Measurements from ENCODE around the gene HOXD11.
A peak's percentile ranks its signal among the peaks of the same experiment; 100 is the strongest.

The HOXD11 gene

GRCh38 chr2:176157499-176158185, 50.6 kb downstream of the HOXD11 start:
- no peak overlapping the region for H3K27ac ChIP-seq (ENCODE audit: low read depth, low read length, severe bottlenecking)

GRCh38 chr2:176158186-176158591, 51.1 kb downstream of the HOXD11 start:
- Histone ChIP-seq H3K36me3 (ENCODE audit: control insufficient read depth, insufficient read depth, low read length) (no peaks in the 10 kb centered on the region), H3K4me1 (ENCODE audit: control insufficient read depth, insufficient read depth, low read length, poor library complexity, severe bottlenecking) (no peaks in the 10 kb centered on the region), H3K4me3 (ENCODE audit: extremely low read depth, insufficient read depth, low read length, poor library complexity, severe bottlenecking) (no peak overlapping the region), H3K9me3 (ENCODE audit: control insufficient read depth, low read length) (no peaks in the 10 kb centered on the region), H3K27ac (ENCODE audit: low read depth, low read length, severe bottlenecking) (peak overlapping the region; percentile 29)
- 0 to 1% methylated on average over 14 to 15 of the region's 22 CpGs for WGBS, 2 experiments (ENCODE audit: insufficient coverage in 2 of 2)

More at GRCh38 chr2:176157499-176158185, 50.6 kb downstream of the HOXD11 start:
- Histone ChIP-seq H3K4me1 (ENCODE audit: control insufficient read depth, insufficient read depth, low read length, poor library complexity, severe bottlenecking) (no peaks in the 10 kb centered on the region), H3K36me3 (ENCODE audit: control insufficient read depth, insufficient read depth, low read length) (no peaks in the 10 kb centered on the region), H3K4me3 (ENCODE audit: extremely low read depth, insufficient read depth, low read length, poor library complexity, severe bottlenecking) (no peak overlapping the region), H3K9me3 (ENCODE audit: control insufficient read depth, low read length) (no peaks in the 10 kb centered on the region)
- WGBS, 2 experiments (ENCODE audit: insufficient coverage in 2 of 2) = 1% methylated on average over 27 to 35 of the region's 43 CpGs

- WGBS, 2 experiments (ENCODE audit: insufficient coverage in 2 of 2) = 2% methylated on average over 22 to 23 of the region's 39 CpGs
- Histone ChIP-seq H3K4me3 (ENCODE audit: extremely low read depth, insufficient read depth, low read length, poor library complexity, severe bottlenecking) (no peak overlapping the region), H3K4me1 (ENCODE audit: control insufficient read depth, insufficient read depth, low read length, poor library complexity, severe bottlenecking) (no peaks in the 10 kb centered on the region), H3K9me3 (ENCODE audit: control insufficient read depth, low read length) (no peaks in the 10 kb centered on the region), H3K36me3 (ENCODE audit: control insufficient read depth, insufficient read depth, low read length) (no peaks in the 10 kb centered on the region), H3K27ac (ENCODE audit: low read depth, low read length, severe bottlenecking) (no peak overlapping the region)
Observed at GRCh38 chr2:176158855-176159662, 52.0 kb downstream of the HOXD11 start.

Data from mesodermal cell (in vitro differentiated cells).